IPS-11a (cell line): ENCODE results near the gene CLDN4.
"Not testable (repeated sequence)": the region's sequence is repeated elsewhere in the genome, so short reads cannot be mapped to it uniquely, and the experiment has no call there.

Source experiments
- H3K4me3 ChIP-seq: one replicate; pipeline ENCODE4 v1.5.1; 2013; ENCODE audit warnings: low read depth, low read length, control low read depth

CLDN4 gene

DNA sequence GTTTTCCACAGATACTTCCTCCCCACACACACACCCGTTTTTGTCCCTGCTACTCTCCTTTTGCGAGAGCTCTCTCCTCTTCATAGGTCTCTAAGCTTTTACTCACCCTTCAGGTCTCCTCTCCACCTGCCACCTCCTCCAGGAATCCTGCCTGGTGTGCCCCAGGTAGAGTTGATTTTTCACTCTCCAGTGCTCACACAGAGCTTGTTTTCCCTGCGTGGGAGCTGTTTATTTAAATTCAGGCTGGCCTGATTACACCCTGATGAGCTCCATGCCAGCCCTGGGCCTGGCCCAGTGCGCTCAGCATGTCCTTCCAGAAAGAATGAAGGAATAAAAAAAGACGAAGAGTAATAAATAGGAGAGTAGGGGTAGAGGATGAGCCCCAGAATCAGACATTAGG, 7.5 kb upstream of the CLDN4 start:
- no peak overlapping the region for H3K4me3 ChIP-seq

DNA sequence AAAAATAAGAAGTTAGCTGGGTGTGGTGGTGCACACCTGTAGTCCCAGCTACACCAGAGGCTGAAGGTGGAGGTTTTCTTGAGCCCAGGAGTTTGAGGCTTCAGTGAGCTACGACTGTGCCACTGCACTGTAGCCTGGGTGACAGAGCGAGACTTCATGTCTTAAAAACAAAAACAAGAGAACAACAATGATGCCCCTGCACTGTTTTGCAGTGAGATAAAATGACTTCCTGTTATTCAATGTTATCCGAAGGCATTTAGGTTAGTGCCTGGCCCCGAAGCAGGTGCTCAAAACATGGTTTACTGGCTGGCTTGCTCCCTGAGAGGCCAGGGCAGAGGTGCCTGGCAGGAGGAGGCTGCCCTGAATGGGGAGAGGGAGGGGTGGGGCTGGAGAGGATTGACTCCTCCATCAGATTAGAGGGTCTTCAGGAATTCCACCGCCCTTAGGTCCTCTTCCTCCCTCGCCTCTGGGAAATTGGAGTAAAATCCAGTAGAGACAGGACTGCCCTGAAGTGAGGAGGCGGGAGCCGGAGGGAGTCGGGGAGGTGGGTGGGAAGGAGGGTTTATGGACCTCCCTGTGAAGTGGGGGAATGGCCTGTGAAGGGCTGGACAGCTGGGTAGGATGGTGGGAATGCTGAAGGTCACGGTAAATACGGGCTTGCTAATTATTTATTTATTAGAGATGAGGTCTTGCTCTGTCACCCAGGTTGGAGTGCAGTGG, 6.8 kb upstream of the CLDN4 start:
- no peak overlapping the region for H3K4me3 ChIP-seq

DNA sequence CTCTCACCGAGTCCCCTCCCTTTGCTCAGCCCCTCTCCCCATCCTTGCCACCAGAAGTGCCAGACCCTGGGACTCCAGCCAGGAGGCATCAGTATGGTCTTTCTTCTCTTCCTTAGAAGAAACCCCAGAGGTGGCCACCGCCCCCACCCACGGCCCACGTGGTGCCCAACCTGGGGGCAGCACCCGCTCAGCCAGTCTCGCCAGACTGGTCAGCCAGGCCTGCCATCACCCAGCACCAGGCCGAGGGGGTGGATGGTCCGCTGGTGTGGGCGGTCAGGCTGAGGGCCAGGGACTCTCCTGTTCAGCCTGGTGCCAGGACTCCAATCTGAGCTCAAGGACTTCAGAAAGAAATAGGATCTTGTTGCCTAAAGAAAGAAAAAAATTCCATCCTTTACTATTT, 5.8 kb upstream of the CLDN4 start:
- no peak overlapping the region for H3K4me3 ChIP-seq

DNA sequence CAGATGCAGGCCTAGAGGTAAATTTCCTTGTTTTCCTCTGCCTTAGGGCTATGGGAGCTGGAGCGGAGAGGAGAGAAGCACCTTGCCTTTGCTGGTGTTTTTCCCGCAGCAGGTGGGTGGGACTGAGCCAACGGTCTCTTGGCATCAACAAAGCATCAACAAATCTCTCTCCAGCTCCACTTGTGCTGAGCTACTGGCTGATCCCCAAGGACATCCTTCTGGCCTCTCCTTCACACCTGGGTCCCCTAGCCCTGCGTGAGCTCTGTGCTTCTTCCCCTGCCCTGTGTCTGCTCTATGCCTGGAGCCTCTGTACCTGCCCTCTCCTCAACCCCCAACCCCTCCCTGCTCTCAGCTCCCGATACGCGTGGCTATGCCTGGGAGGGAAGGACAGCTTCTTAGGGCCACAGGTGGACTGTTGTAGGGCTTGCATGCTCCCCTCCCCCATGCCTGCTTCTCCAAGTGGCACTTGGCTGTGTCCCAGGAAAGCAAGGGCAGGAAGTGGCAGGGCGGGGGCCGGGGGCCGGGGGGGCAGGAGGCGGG, 3.2 kb upstream of the CLDN4 start:
- H3K4me3 ChIP-seq = no peak overlapping the region

DNA sequence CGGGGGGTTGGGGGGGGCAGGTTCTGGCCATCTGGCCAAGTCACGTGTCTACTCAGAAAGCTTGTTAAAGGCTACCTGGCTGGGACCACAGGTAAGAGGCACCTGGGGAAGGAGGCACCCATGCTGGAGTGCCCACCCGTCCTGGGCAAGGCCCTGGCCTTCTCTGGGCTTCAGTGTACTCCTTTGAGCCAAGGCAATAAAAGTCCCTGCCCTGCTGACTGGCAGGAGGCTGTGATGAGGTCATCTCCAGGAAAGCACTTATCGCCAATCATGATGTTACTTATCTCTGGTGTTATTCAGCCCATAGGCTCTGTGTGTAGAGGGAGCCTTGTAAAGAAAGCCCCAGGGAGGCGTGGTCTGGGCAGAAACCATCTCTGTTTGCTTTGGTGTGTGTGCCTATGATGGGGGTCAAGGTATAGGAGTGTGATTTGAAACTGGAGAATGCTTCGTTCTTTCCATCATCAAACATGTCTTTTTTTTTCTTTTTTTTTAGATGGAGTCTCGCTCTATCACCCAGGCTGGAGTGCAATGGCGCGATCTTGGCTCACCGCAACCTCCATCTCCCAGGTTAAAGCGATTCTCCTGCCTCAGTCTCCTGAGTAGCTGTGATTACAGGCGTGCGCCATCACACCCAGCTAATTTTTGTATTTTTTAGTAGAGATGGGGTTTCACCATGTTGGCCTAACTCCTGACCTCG, 2.5 kb upstream of the CLDN4 start:
- H3K4me3 ChIP-seq = no peak overlapping the region

DNA sequence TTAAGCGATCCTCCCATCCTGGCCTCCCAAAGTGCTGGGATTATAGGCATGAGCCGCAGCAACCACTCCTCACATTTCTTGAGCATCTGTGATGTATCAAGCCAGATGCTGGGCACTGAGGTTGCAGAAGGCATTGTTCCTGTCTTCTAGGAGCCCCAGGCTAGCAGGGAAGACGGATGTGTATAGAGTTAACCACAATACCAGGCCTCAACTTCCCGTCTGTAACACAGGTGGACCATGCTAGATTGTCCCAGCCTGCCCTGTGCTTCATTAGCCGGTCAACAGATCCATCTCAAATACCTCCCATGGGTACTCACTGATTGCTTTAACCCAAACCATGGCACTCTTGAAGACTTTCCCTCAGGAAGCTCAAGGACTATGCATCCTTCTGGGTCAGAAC, 1.8 kb upstream of the CLDN4 start:
- no peak overlapping the region for H3K4me3 ChIP-seq

DNA sequence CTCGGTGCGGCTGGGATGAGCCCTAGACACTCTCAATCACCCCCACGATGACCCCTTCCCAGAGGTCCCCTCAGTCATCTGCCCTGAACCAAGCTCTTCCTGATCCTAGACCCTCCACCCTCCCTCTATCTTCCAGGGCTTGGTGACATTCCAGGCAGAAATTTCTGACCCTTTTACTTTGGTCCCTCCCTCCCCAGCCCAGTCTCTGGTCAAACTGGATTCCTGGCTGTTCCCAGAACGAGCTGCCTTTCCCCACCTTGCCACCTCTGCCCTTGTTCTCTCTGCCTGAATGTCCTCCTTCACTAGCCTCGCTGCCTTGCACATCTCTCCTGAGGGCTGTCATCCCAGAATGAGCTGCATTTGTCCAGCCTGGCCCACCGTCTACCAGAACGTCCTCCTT, 1.3 kb upstream of the CLDN4 start:
- no peak overlapping the region for H3K4me3 ChIP-seq

DNA sequence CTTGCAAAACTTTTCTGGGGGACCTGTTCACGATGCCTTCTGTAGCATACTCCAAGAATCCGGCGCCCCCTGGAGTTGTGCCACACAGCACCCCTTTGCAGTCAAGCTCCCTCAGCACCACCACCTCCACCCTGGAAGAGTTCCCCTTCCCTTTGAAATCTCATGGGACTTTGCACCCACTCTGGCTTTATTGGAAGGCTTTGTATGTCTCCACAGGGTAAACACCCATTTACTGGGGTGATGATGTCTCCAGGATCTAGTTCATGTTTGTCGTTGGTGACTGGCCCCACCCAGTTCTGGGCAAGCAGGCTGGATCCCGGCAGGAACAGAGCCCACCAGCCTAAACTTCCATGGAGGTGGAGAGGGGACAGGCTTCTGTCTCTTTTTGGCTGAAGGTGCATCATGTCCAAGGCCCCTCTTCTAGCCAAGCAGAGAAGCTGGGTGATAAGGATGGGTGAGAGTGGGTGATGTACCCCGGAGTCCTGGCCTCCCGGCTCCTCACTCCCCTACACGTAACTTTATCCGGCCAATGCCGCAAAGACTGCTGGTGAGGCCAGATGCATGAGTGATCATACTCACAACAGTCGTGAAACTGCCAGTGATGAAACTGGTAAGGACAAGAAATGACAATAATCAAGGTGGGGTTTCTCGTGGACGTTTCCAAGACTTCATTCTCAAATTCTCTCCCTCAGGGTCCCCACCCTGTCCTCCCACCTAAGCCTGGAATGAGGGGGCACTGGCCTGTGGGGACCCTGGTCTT, 695 bp upstream of the CLDN4 start:
- H3K4me3 ChIP-seq = no peak overlapping the region

DNA sequence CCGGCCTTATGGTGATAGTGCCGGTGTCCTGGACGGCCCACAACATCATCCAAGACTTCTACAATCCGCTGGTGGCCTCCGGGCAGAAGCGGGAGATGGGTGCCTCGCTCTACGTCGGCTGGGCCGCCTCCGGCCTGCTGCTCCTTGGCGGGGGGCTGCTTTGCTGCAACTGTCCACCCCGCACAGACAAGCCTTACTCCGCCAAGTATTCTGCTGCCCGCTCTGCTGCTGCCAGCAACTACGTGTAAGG, 713 bp downstream of the CLDN4 start:
- H3K4me3 ChIP-seq = peak overlapping the region; percentile 20

DNA sequence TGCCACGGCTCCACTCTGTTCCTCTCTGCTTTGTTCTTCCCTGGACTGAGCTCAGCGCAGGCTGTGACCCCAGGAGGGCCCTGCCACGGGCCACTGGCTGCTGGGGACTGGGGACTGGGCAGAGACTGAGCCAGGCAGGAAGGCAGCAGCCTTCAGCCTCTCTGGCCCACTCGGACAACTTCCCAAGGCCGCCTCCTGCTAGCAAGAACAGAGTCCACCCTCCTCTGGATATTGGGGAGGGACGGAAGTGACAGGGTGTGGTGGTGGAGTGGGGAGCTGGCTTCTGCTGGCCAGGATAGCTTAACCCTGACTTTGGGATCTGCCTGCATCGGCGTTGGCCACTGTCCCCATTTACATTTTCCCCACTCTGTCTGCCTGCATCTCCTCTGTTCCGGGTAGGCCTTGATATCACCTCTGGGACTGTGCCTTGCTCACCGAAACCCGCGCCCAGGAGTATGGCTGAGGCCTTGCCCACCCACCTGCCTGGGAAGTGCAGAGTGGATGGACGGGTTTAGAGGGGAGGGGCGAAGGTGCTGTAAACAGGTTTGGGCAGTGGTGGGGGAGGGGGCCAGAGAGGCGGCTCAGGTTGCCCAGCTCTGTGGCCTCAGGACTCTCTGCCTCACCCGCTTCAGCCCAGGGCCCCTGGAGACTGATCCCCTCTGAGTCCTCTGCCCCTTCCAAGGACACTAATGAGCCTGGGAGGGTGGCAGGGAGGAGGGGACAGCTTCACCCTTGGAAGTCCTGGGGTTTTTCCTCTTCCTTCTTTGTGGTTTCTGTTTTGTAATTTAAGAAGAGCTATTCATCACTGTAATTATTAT, 1.2 kb downstream of the CLDN4 start:
- peak overlapping the region; percentile 20 for H3K4me3 ChIP-seq

DNA sequence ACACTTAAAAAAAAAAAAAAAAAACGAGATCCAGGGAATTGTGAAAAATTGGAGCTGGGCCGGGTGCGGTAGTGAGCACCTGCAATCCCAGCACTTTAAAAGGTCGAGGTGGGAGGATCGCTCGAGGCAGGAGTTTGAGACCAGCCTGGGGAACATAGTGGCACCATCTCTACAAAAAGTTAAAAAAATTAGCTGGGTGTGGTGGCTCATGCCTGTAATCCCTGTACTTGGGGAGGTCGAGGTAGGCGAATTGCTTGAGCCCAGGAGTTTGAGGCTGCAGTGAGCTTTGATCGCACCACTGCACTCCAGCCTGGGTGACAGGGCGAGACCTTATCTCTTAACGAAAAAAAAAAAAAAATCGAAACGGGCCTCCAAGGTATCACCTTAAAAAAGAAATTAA, 2.0 kb downstream of the CLDN4 start:
- no peak overlapping the region for H3K4me3 ChIP-seq

DNA sequence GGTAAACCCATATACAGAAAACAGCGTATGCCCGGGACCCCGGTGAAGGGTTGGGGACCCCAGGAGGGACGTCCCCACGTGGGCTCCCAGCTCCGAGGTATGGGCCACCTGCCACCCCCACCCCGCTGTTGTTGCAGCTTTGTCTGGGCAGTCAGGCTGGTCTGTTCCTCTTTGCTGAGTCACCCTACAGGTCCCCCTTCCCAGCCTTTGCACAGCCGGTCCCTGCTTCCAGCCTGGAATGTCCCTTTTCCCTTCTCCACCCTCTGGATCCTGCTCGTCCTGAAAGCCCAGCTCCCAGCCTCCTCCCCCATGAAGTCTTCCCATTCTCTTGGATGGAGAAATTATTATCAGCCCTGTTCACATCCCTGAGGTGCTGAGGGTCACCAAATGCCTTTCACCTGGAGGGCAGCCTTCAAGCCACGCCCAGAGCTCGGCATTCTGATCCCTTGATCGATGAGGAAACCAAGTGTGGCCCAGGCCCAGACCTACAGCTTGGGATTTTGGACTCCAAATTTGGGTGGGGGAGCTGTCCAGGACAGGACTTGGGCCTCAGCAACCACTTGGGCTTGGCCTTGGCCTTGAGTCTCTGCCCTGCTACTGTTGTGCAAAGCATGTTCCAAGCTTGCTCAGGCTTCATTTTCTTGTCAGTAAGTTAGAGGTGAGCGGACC, 2.6 kb downstream of the CLDN4 start:
- H3K4me3 ChIP-seq = no peak overlapping the region

DNA sequence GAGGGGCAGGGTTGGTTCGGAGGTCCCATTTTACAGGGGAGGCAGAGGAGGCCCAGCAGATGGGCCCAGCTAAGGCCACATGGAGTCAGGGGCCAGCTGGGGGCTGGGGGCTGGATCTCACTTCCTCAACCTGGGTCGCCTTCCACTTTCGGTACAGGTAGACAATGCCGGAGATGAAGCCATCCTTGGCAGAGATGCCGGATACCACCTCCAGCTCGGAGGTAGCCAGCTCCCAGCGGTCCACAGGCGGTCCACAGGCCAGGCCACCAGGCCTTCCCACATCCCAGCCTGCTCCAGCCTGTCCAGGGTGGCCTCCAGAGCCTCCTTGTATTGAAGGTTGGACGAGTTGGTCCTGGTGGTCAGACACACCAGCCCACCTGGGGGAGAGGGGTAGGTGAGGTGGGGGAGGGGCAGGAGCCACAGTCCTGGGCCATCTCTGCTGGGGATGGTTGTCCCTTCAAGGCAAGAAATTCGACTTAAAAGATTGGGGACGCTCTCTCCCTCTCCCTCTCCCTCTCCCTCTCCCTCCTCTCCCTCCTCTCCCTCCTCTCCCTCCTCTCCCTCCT, 3.9 kb downstream of the CLDN4 start:
- no peak overlapping the region for H3K4me3 ChIP-seq

DNA sequence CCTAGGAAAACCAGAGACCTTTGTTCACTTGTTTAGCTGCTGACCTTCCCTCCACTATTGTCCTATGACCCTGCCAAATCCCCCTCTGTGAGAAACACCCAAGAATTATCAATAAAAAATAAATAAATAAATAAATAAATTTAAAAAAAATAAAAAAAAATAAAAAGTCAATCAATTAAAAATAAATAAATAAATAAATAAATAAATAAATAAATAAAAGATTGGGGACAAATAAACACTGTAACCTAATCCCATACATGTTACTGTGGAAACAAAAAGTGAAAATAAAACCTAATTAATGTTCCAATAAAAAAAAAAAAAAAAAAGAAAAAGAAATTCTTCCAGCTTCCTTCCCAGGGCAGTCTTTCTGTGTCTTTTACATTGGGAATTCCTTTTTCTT, 6.4 kb downstream of the CLDN4 start:
- H3K4me3 ChIP-seq = not testable (repeated sequence)

DNA sequence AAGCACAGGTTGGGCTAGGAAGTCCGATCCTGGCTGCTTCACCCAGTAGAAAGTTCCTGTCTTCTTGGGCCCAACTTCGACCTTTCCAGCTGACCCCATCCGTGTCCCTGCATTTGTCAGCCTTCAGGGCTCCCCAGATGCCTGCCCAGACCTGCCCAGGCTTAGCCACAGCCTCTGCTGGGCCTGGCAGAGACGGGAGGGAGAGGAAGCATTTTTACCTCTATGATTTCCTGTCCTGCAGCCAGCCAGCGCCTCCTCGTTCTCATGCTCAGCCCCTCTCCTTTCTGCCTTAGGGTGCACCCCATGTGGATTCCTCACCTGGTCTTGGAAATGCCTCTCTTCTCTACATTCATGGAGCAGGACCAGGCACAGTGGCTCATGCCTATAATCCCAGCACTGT, 7.8 kb downstream of the CLDN4 start:
- no peak overlapping the region for H3K4me3 ChIP-seq

DNA sequence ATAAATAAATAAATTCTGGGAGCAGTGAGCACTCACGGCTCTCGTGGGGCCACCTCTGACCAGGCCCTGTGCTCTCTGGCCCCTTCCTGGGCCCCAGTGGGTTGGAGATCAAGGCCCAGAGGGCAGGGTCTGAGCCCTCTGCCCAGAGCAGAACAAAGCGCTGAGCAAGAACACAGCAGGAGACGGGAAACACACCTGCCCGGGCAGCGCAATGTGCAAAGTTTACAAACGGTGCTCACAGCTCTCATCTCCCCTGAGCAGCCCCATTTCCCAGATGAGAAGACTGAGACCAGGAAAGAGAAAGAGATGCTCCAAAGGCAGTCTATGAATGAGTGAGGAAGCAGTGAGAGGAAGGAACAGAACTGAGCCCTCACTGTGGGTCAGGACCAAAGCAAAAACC, 8.5 kb downstream of the CLDN4 start:
- H3K4me3 ChIP-seq = no peak overlapping the region

DNA sequence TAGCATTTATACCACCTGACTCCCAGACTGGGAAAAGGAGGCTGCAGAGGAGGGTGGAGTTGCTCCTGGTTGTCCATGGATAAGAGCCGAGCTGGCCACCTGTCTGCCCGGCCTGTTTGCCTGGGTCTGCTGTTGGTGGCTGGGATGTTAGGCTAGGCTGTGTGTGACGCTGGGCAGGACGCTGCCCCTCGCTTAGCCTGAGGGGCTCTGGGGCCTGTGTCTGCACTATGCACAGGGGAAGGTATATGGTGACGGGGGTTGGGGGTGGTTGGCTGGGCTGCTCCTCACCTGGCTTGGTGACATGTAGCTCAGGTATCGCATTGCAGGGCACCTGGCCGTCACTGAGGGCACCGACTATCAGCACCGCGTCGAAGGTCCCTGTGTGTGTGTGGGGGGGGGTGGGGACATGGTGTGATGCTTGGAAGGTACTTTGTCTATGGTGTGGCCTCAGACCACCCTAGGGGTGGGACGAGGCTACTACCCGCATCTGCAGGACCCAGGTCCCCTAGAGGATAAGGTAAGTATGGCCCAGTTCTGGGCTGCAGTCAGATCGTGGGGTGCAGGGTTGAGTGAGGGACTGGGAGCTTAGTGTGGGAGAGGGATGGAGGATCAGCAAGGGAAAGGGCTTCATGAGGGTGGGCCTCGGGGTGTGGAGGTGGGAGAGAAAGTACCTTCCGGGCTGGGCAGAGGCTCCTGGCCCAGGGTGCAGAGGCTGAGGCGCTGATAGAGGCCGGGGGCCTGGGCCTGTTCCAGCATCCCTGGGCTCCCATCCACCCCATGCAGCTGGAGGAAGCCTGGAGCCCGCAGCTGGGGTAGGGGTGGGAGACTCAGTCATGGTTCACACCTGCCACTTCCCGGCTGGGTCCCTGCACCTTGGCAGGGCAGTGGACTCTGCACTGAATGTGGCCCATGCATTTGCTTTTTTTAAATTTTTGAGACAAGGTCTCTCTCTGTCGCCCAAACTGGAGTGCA, 9.2 kb downstream of the CLDN4 start:
- no peak overlapping the region for H3K4me3 ChIP-seq

DNA sequence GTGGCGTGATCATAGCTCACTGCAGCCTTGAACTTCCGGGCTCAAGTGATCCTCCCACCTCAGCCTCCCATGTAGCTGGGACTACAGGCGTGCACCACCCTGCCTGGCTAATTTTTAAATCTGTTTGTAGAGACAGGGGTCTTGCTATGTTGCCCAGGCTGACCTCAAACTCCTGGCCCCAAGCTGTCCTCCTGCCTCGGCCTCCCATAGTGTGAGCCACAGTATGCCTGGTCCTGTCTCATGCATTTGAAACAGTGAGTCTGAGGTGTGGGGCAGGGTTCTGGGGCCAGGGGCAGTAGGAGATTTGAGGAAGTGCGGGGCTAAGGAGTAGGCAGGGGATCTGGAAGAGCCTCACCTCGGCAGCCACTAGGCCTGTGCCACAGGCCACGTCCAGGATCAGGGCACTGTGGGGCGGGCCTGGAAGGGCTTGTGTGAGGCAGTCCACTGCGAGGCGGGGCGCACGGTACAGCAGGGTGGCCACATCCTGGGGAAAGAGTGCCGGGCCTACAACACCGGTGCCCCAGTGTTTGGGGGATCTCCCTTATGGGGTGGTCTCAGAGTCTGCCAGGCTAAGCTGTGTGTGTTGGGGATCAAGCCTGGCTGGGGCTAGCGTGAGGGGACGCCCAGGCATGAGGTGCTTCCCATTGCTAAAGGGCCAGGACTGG, 10.1 kb downstream of the CLDN4 start:
- H3K4me3 ChIP-seq = no peak overlapping the region

DNA sequence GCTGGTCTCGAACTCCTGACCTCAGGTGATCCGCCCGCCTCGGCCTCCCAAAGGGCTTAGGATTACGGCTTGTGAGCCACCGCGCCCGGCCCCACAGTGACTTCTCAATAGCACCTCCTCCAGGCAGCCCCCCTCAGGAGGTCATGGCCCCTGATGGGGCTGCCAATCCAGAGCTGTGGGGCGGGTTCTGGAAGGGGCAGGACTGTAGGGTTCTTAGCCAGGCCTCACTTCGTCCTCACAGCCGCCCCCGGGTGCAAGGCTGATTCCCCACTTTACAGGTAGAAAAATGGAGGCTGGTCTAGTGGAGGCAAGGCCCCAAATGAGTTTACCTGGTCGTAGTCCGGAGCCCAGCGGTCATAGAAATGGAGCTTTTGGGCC, 10.9 kb downstream of the CLDN4 start:
- H3K4me3 ChIP-seq = peak overlapping the region; percentile 39
